NCI-H1436 (cell line): ENCODE data around the gene CAMK1.
A peak's percentile ranks its signal among the peaks of the same experiment; 100 is the strongest.

ENCODE experiments used
- DNase-seq: peaks from one replicate; lab custom pipeline; 2025; lab: John Stamatoyannopoulos, UW

Gene CAMK1

GRCh38 chr3:9742560-9742959 is 27.2 kb downstream of the CAMK1 start:
- DNase-seq: no peak

- no peak for DNase-seq
These were observed 30.6 kb downstream of the CAMK1 start for GRCh38 chr3:9739181-9739580.

- DNase-seq: no peak
These were observed 32.9 kb downstream of the CAMK1 start for GRCh38 chr3:9736831-9737230.

- DNase-seq: no peak
These were observed 37.0 kb downstream of the CAMK1 start for GRCh38 chr3:9732740-9733115.

- DNase-seq: no peak
These were observed 37.5 kb downstream of the CAMK1 start for GRCh38 chr3:9732080-9732739.

GRCh38 chr3:9731206-9732079 is 38.3 kb downstream of the CAMK1 start, which contains the start of gene BRPF1:
Gene BRPF1, plus strand, starts transcription at chr3:9731735. Its CDS starts 2,406 bp downstream, at chr3:9734141.
- DNase-seq: peak; percentile 91

GRCh38 chr3:9730657-9731205 is 39.0 kb downstream of the CAMK1 start:
- DNase-seq: no peak

- no peak for DNase-seq
These were observed 40.3 kb downstream of the CAMK1 start for GRCh38 chr3:9729419-9729818.

- no peak for DNase-seq
These were observed 42.0 kb downstream of the CAMK1 start for GRCh38 chr3:9727743-9728142.

GRCh38 chr3:9727041-9727595 is 42.6 kb downstream of the CAMK1 start:
- no peak for DNase-seq

GRCh38 chr3:9725775-9726515 is 43.8 kb downstream of the CAMK1 start:
- no peak for DNase-seq

GRCh38 chr3:9721700-9722060 is 48.1 kb downstream of the CAMK1 start:
- DNase-seq: no peak

- DNase-seq: no peak
These were observed 48.6 kb downstream of the CAMK1 start for GRCh38 chr3:9721015-9721699.

- DNase-seq: no peak
These were observed 51.6 kb downstream of the CAMK1 start for GRCh38 chr3:9718118-9718517.

GRCh38 chr3:9717563-9717962 is 52.2 kb downstream of the CAMK1 start:
- DNase-seq: no peak

- DNase-seq: no peak
These were observed 52.8 kb downstream of the CAMK1 start for GRCh38 chr3:9716801-9717555.

- DNase-seq: no peak
These were observed 53.8 kb downstream of the CAMK1 start for GRCh38 chr3:9715764-9716437.

GRCh38 chr3:9715136-9715535 is 54.6 kb downstream of the CAMK1 start:
- DNase-seq: no peak

GRCh38 chr3:9713142-9713541 is 56.6 kb downstream of the CAMK1 start:
- DNase-seq: no peak

GRCh38 chr3:9712415-9712814 is 57.3 kb downstream of the CAMK1 start:
- no peak for DNase-seq
